Measurements from ENCODE around the gene OR2AT4. TPM values are rescaled to one million over a fixed set of nuclear protein-coding genes. Genes with fewer than 3 reads are reported as not detected.

OR2AT4 gene
- total and polyA plus RNA-seq, 11 donors, result not detected

GRCh38 chr11:75132080-75132479 is 35.4 kb upstream of the OR2AT4 start:
- TF ChIP-seq POLR2A (IDR thresholded peaks at IDR 0.05) (no peak), CTCF (IDR thresholded peaks at IDR 0.05) (no peak)
- Histone ChIP-seq H3K27ac (no peak overlapping the region), H3K9me3 (no peaks in the 10 kb centered on the region), H3K27me3 (peaks cover 0 to 37% (median 11%) of the 10 kb centered on the region in 9 donors), H3K4me1 (no peaks in the 10 kb centered on the region), H3K36me3 (no peaks in the 10 kb centered on the region), H3K4me3 (no peak overlapping the region)
- 88 to 90% (median 89%) methylated on average over 3 of the region's 3 CpGs for WGBS, 4 donors
- no peak for DNase-seq
- ATAC-seq, result no peak
- intact Hi-C loops (cut with DNase I), result loop anchor here in 1 of 10 donors (10.0 kb wide), 1 partner anchor 197 kb away; no protein-coding TSS in a partner anchor

- H3K36me3 ChIP-seq, result no peaks in the 10 kb centered on the region
- H3K9me3 ChIP-seq, result no peaks in the 10 kb centered on the region
- H3K27ac ChIP-seq, result no peak overlapping the region
- intact Hi-C loops (cut with DNase I), result no loop called here
- 77 to 84% (median 80%) methylated on average over 2 of the region's 2 CpGs for WGBS, 4 donors
- H3K4me3 ChIP-seq, result no peak overlapping the region
- H3K4me1 ChIP-seq, result no peaks in the 10 kb centered on the region
- no peak for TF ChIP-seq CTCF (IDR thresholded peaks at IDR 0.05)
- TF ChIP-seq POLR2A (IDR thresholded peaks at IDR 0.05), result no peak
- ATAC-seq (no peak), DNase-seq (no peak)
- peaks cover 0 to 14% (median 5%) of the 10 kb centered on the region in 9 donors for H3K27me3 ChIP-seq
Measured at GRCh38 chr11:75126564-75126963, 29.9 kb upstream of the OR2AT4 start.

GRCh38 chr11:75118577-75118976 is 21.9 kb upstream of the OR2AT4 start:
- intact Hi-C loops (cut with DNase I), result no loop called here
- peaks cover 0 to 10% (median 0%) of the 10 kb centered on the region in 12 donors for H3K9me3 ChIP-seq
- ATAC-seq (no peak), DNase-seq (no peak)
- 44 to 87% (median 52%) methylated on average over 1 of the region's 1 CpG for WGBS, 4 donors
- no peaks in the 10 kb centered on the region for H3K4me1 ChIP-seq
- H3K4me3 ChIP-seq, result no peak overlapping the region
- TF ChIP-seq CTCF (IDR thresholded peaks at IDR 0.05), result no peak
- TF ChIP-seq POLR2A (IDR thresholded peaks at IDR 0.05), result no peak
- H3K27ac ChIP-seq, result no peak overlapping the region
- H3K27me3 ChIP-seq, result peaks cover 0 to 7% (median 0%) of the 10 kb centered on the region in 9 donors
- H3K36me3 ChIP-seq, result no peaks in the 10 kb centered on the region

- TF ChIP-seq POLR2A (IDR thresholded peaks at IDR 0.05), result no peak
- TF ChIP-seq CTCF (IDR thresholded peaks at IDR 0.05), result no peak
- Histone ChIP-seq H3K36me3 (no peaks in the 10 kb centered on the region), H3K27me3 (peaks cover 0 to 7% (median 0%) of the 10 kb centered on the region in 9 donors), H3K4me1 (no peaks in the 10 kb centered on the region), H3K27ac (no peak overlapping the region), H3K4me3 (no peak overlapping the region), H3K9me3 (peaks cover 0 to 36% (median 0%) of the 10 kb centered on the region in 12 donors)
- no peak for ATAC-seq
- intact Hi-C loops (cut with DNase I), result no loop called here
- no peak for DNase-seq
- 72 to 87% (median 83%) methylated on average over 2 of the region's 2 CpGs for WGBS, 4 donors
Measured at GRCh38 chr11:75114465-75114864, 17.8 kb upstream of the OR2AT4 start.

Measured in heart left ventricle (tissue), 16 donors.